ENCODE data around the gene UBP1. TPM values are rescaled to one million over a fixed set of nuclear protein-coding genes. Genes with fewer than 3 reads are reported as not detected.
"Not testable (repeated sequence)": the region's sequence is repeated elsewhere in the genome, so short reads cannot be mapped to it uniquely, and the experiment has no call there.

Gene UBP1
- total and polyA plus RNA-seq, 2 donors (not counting 1 experiment from before 2014, with no cell fraction given): 50.7 to 75.4 TPM

DNA sequence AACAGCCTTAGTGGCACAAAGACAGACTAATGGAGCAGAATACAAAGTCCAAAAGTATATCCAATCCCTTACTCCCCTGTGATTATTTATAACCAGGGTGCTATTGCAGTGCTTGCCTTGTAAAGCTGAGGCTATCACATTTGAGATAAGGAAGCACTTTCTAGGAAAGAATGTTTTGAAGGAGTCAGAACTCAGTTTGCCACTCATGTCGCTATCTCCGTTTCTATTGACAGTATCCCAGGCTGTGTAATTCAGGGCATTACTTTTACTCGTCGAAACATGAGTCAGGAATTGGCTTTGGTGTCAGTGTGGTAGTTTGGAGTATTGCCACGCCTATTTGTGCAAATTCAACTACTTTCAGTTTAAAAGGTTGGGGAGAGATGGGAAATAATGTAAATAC is 84.6 kb downstream of the UBP1 start:
- CTCF ChIA-PET: interaction anchor here (1.2 kb wide), 1 partner anchor 17 kb away, joined by 4 read pairs; no protein-coding TSS in a partner anchor
- H3K4me3 Mint-ChIP-seq: no peak overlapping the region
- Histone ChIP-seq H3K27ac (ENCODE audit: low read length in 2 of 2) (no peak overlapping the region), H3K79me2 (ENCODE audit: control insufficient read depth, insufficient read depth, low read length) (no peaks in the 10 kb centered on the region), H3K9ac (ENCODE audit: low read length) (no peak overlapping the region), H2AFZ (ENCODE audit: insufficient read depth, low read depth, low read length, poor library complexity, severe bottlenecking) (no peak overlapping the region), H3K36me3 (replicated peaks in 1 of 2; ENCODE audit: control extremely low read depth in 1 of 2, control insufficient read depth in 1 of 2, extremely low read depth in 1 of 2, insufficient read depth in 2 of 2, low read length in 1 of 2) (no peaks in the 10 kb centered on the region), H3K4me1 (ENCODE audit: control insufficient read depth in 2 of 2, insufficient read depth in 2 of 2, low read length in 2 of 2) (no peaks in the 10 kb centered on the region), H3K27me3 (replicated peaks in 1 of 4; ENCODE audit: control extremely low read depth in 1 of 4, control insufficient read depth in 3 of 4, insufficient read depth in 4 of 4, low read length in 3 of 4) (no peaks in the 10 kb centered on the region), H4K20me1 (ENCODE audit: control insufficient read depth, insufficient read depth, low read length, poor library complexity, severe bottlenecking) (no peaks in the 10 kb centered on the region), H3K9me3 (ENCODE audit: control extremely low read depth in 1 of 3, control insufficient read depth in 2 of 3, insufficient read depth in 1 of 3, low read length in 2 of 3) (no peaks in the 10 kb centered on the region), H3K4me3 (ENCODE audit: control extremely low read depth in 1 of 5, extremely low read depth in 1 of 5, insufficient read depth in 1 of 5, low read depth in 2 of 5, low read length in 4 of 5) (no peak overlapping the region), H3K4me2 (replicated peaks; ENCODE audit: low read depth, low read length, poor library complexity, severe bottlenecking) (no peak overlapping the region)
- POLR2A ChIA-PET: no interaction called here
- H3K9me3 Mint-ChIP-seq (ENCODE audit: insufficient read depth): no peaks in the 10 kb centered on the region
- DNase-seq (no peak), ATAC-seq (ENCODE audit: low read depth) (no peak)
- no peak for TF ChIP-seq EZH2 (IDR thresholded peaks at IDR 0.05; ENCODE audit: borderline replicate concordance, insufficient read depth, low read depth, low read length, poor library complexity, severe bottlenecking)
- no peak for TF ChIP-seq CTCF (IDR thresholded peaks at IDR 0.05)
- no peak overlapping the region for H3K27ac Mint-ChIP-seq
- H3K4me1 Mint-ChIP-seq: no peaks in the 10 kb centered on the region
- WGBS (ENCODE audit: insufficient coverage): 92% methylated on average over 2 of the region's 5 CpGs
- H3K27me3 Mint-ChIP-seq: peaks cover 16% of the 10 kb centered on the region
- intact Hi-C loops (cut with micrococcal nuclease): no loop called here

- H3K79me2 ChIP-seq (ENCODE audit: control insufficient read depth, insufficient read depth, low read length): no peaks in the 10 kb centered on the region
- Mint-ChIP-seq H3K4me3 (no peak overlapping the region), H3K27ac (no peak overlapping the region), H3K4me1 (no peaks in the 10 kb centered on the region), H3K9me3 (ENCODE audit: insufficient read depth) (peaks cover under 1% of the 10 kb centered on the region), H3K27me3 (peaks cover 2% of the 10 kb centered on the region)
- H3K4me3 ChIP-seq (ENCODE audit: control extremely low read depth in 1 of 5, extremely low read depth in 1 of 5, insufficient read depth in 1 of 5, low read depth in 2 of 5, low read length in 4 of 5): no peak overlapping the region
- no peaks in the 10 kb centered on the region for H3K27me3 ChIP-seq (replicated peaks in 1 of 4; ENCODE audit: control extremely low read depth in 1 of 4, control insufficient read depth in 3 of 4, insufficient read depth in 4 of 4, low read length in 3 of 4)
- DNase-seq (no peak), ATAC-seq (ENCODE audit: low read depth) (no peak)
- H3K9me3 ChIP-seq (ENCODE audit: control extremely low read depth in 1 of 3, control insufficient read depth in 2 of 3, insufficient read depth in 1 of 3, low read length in 2 of 3): peaks cover 0 to 3% (median under 1%) of the 10 kb centered on the region in 3 donors
- H3K9ac ChIP-seq (ENCODE audit: low read length): no peak overlapping the region
- H3K4me2 ChIP-seq (replicated peaks; ENCODE audit: low read depth, low read length, poor library complexity, severe bottlenecking): no peak overlapping the region
- CTCF ChIA-PET: no interaction called here
- no peak for TF ChIP-seq EZH2 (IDR thresholded peaks at IDR 0.05; ENCODE audit: borderline replicate concordance, insufficient read depth, low read depth, low read length, poor library complexity, severe bottlenecking)
- TF ChIP-seq CTCF (IDR thresholded peaks at IDR 0.05): no peak
- no peak overlapping the region for H2AFZ ChIP-seq (ENCODE audit: insufficient read depth, low read depth, low read length, poor library complexity, severe bottlenecking)
- H3K27ac ChIP-seq (ENCODE audit: low read length in 2 of 2): no peak overlapping the region
- no peaks in the 10 kb centered on the region for H3K36me3 ChIP-seq (replicated peaks in 1 of 2; ENCODE audit: control extremely low read depth in 1 of 2, control insufficient read depth in 1 of 2, extremely low read depth in 1 of 2, insufficient read depth in 2 of 2, low read length in 1 of 2)
- no peaks in the 10 kb centered on the region for H3K4me1 ChIP-seq (ENCODE audit: control insufficient read depth in 2 of 2, insufficient read depth in 2 of 2, low read length in 2 of 2)
- intact Hi-C loops (cut with micrococcal nuclease): no loop called here
- no peaks in the 10 kb centered on the region for H4K20me1 ChIP-seq (ENCODE audit: control insufficient read depth, insufficient read depth, low read length, poor library complexity, severe bottlenecking)
- POLR2A ChIA-PET: no interaction called here
Observed at GRCh38 chr3:33339758-33340157, 100.4 kb downstream of the UBP1 start.

GRCh38 chr3:33338936-33339465 is 101.2 kb downstream of the UBP1 start:
- H3K27ac ChIP-seq (ENCODE audit: low read length in 2 of 2); CTCF ChIA-PET: not testable (repeated sequence)

More at GRCh38 chr3:33338936-33339465, 101.2 kb downstream of the UBP1 start:
- DNase-seq; H3K79me2 ChIP-seq (ENCODE audit: control insufficient read depth, insufficient read depth, low read length); H2AFZ ChIP-seq (ENCODE audit: insufficient read depth, low read depth, low read length, poor library complexity, severe bottlenecking); H3K36me3 ChIP-seq (replicated peaks in 1 of 2; ENCODE audit: control extremely low read depth in 1 of 2, control insufficient read depth in 1 of 2, extremely low read depth in 1 of 2, insufficient read depth in 2 of 2, low read length in 1 of 2); H3K4me1 Mint-ChIP-seq; H3K27me3 Mint-ChIP-seq; ATAC-seq (ENCODE audit: low read depth); H3K27ac Mint-ChIP-seq; intact Hi-C loops (cut with micrococcal nuclease); H3K4me3 ChIP-seq (ENCODE audit: control extremely low read depth in 1 of 5, extremely low read depth in 1 of 5, insufficient read depth in 1 of 5, low read depth in 2 of 5, low read length in 4 of 5); H4K20me1 ChIP-seq (ENCODE audit: control insufficient read depth, insufficient read depth, low read length, poor library complexity, severe bottlenecking); H3K4me2 ChIP-seq (replicated peaks; ENCODE audit: low read depth, low read length, poor library complexity, severe bottlenecking); H3K27me3 ChIP-seq (replicated peaks in 1 of 4; ENCODE audit: control extremely low read depth in 1 of 4, control insufficient read depth in 3 of 4, insufficient read depth in 4 of 4, low read length in 3 of 4); POLR2A ChIA-PET; H3K9me3 ChIP-seq (ENCODE audit: control extremely low read depth in 1 of 3, control insufficient read depth in 2 of 3, insufficient read depth in 1 of 3, low read length in 2 of 3); H3K9me3 Mint-ChIP-seq (ENCODE audit: insufficient read depth); H3K4me1 ChIP-seq (ENCODE audit: control insufficient read depth in 2 of 2, insufficient read depth in 2 of 2, low read length in 2 of 2); H3K4me3 Mint-ChIP-seq; H3K9ac ChIP-seq (ENCODE audit: low read length): not testable (repeated sequence)
